Embryonic facial prominence (tissue), 1 donor: ENCODE data around the gene CCDC88C.

Experiments
- DNase-seq: peaks from one replicate; pipeline ENCODE4 v3.0.0-alpha.2; 2016; ENCODE audit errors: extremely low spot score

The CCDC88C gene

DNA sequence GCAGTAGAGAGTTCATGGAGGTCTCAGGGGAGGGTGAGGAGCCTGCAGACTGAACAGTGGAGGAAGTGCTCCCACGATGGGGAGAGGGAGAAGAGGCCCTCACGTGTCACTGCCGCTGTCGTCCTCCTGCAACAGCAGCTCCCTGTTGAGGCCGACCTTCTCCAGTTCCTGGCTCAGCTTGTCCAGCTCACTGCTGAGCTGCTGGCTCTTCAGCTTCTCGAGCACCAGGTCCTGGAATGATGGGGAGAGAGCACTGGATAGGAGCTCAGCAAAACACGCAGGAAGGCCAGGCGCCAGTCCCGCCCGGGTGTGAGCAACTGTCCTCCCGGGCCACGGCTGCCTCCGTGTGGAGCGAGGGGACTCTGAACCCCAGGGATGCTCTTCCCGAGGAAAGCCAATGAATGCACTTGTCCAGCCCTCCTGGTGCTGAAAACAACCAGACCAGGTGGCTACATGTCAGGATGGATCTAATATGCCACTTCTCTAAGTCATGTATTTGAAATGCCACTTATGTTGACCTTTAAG lies 107.8 kb downstream of the CCDC88C start:
- DNase-seq: no peak

DNA sequence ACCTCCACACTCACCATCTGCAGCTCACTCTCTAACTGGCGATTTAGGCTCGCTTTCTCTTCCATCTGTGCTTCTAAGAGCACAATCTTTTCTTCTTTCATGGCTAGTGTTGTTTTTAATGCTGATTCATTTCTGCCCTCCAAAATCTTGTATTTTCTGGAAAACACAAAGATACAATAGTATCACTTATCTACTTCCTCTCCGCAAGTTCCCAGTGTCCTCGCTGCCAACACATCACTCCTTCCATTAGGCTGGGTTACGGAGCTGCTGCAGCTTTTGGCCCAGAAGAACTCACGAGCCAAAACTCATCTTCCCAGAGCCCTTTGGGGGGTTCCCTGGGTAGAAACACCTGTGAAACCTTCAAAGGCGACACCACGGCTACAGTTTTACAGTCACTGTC lies 109.3 kb downstream of the CCDC88C start:
- no peak for DNase-seq

DNA sequence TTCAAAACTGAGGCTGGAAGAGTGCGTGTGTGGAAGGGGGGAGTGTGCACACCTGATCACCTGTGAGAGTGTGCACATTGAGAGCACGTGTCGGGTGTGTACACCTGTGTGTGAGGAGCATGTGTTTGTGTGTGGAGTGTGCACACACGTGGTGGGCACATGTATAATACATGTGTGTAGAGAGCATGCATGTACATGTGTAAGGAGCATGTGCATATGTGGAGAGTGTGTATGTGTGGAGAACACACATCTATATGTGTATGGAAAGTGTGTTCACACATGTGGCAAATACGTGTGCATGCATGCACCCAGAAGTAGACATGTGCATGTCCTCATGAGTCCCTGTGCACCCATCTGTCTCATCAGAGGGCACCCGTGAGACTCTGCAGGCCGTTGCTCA lies 110.0 kb downstream of the CCDC88C start:
- DNase-seq: no peak

DNA sequence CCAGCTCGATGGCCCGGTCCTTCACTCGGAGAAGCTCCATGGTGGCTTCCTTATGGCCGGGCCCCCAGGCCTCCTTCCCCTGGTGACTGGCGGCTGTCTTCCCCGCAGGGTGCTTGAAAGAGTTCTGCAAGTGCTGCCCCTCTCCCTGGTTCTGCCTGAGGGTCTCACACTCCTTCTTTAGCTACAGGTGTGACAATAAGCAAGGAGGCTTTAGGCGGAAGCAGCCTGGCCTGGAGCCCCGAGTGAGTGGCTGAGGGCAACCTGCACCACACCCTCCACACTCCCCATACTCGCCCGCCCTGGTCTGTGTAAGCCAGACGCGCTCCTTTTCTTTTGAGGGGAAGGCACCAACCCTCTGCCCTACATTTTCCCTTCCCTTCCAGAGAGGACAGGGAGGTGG lies 110.6 kb downstream of the CCDC88C start:
- DNase-seq: no peak

DNA sequence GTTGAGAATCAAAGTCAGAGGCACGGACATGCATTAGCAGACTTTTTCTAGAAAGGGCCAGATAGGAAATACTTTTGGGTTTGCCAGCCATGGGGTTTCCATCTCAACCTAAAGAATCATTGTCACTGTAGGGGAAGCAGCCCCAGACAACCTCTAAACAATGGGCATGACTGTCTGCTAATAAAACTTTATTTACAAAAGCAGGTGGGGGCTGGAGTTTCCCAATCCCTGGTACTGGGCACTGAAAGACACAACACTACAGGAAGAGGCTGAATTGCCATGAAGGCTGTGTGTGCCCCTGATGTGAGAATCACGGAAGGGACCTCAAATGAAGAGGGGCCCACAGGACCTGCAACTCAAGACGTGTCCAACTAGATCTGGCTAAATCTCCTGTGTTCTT lies 111.1 kb downstream of the CCDC88C start:
- no peak for DNase-seq

DNA sequence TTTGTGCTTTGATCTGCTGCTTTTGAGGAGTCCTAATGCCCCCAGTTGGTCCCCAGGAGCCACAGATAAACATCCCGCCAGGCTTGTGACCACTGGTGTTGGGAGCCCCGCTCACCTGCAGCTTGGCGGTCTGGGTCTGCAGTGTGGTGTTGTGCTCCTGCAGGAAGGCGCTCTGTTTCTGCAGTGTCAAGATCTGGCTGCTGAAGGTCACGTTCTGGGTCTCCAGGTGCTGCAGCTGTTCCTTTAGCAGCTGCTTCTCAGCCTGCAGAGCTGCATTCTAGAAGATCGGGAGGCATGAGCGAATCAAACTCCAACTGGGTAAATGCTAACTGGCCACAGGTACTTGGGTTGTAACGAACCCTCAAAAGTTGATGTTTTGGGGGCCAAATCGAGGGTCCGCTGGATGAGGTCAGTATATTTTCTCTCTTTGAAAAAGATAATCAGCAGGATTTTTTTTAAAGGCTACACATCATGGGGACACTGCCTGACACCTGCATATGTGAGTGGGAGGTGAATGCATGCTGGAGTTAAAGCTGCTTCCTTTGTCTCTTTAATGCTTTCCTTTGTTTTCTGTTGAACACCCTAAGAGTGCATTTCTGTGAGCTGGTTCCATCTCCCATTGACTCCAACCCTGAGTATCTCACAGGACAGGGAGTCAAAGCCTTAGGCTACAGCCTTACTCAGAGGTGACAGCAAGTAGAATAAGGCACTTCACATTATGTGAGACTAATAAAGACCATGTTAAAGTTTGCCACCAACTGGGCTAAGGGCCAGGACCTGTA lies 111.8 kb downstream of the CCDC88C start:
- no peak for DNase-seq

DNA sequence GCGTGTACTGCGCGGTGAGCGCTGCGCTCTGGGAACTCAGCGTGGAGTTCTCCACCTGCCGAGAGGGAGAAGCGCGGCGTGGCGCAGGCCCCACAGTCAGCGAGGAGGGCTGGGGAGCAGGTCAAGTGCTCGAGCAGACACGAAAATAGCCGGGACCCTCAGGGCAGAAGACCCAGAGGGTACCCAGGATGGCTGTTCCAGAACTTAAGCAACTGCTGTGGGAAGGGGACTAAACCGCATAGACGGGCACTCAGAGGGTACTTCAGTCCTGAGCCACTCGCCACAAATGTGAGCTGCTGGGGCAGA lies 113.7 kb downstream of the CCDC88C start:
- no peak for DNase-seq

DNA sequence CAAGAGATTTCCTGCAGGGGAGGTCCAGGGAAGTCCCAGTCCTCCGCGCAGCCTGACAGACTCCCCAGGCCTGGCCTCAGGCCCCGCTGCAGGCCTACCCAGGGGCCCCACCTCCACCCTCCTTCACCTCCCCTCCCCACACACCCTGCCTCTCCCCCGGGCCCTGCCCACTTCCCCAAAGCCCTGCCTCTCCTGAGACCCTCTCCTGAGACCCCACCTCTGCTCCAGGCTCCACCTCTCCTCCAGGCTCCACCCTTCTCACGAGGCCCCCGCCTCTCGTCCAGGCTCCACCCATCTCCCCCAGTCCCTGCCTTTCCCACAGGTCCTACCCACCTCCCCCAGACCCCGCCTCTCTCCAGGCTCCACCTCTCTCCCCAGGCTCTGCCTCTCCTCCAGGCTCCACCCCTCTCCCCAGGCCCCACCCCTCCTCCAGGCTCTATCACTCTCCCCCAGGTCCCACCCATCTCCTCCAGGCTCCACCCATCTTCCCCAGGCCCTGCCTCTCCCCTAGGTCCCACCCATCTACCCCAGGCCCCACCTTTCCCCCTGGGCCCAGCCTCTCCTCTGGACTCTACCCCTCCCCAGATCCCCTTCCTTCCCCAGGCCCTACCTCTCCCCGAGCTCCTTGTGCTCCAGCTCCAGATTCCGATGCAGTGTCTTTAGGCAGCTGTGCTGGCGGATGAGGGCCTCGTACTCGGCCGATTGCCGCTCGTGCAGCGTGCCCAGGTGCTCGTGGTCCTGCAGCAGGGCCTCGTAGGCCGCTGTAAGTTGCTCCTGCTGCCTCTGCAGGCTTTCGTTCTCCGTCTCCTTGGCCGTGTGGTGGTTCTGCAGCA lies 114.3 kb downstream of the CCDC88C start:
- no peak for DNase-seq

DNA sequence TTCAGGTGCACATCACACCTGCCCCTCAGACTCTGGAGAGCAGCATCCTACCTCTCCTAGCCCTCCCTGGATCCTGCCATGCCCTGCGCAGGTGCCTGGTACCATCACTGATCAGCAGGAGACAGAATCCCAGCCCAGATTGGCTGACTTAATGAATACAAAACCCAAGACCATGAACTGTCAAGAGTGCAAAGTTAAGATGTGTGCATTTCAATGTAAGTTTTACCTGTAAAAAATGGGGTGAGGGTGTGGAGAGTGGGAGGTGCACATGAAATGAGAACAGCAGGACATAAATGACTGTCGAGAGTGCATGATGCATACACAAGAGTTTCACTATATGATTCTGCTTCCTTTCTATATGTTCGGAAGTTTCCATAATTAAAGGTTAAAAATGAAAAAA lies 115.2 kb downstream of the CCDC88C start:
- DNase-seq: no peak

DNA sequence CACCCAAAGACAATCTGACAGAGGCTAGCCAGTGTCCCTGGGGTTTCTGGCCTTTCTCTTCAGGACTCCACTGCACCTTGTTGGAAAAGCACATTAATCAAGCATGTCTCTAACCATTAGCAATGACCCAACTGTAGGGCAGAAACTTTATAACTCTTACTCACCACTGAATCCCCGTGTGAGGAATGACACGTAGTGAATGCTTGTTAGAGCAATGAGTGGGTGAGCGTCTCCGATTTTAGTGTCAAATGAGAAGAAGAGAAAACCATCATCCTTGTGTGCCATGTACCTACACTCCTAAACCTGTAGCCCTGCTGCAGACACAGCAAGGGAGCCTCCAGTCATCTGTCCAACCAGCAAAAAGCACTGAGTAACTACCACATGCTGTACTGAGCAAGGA lies 116.7 kb downstream of the CCDC88C start:
- DNase-seq: no peak

DNA sequence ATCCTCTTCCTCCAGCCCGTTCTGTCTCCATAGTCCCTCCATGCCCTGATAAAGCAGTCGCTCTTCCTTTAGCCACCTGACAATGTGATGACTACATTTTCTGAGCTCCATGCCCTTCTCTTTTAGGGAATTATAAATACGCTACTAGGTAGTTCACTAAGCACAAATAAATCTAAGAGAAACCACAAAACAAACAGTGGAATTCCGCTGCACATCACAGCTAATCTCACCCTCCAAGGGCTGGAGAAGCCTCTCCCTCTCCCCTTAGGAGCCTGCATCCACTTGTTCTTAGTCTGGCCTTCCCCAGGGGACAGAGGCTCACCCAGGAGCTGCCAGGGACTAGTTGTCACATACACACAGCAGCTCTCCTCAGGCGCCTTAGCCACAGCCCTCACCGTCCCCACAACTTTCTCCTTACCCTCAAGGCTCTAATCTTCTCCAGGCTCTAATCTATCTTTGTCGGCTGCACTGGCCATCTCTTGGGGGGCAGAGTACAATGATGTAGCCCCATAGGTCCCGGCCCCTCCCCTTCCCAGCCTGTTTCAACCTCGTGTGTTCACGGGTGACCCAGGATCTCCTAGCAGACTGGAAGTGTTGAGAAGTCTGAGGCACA lies 117.2 kb downstream of the CCDC88C start:
- no peak for DNase-seq

DNA sequence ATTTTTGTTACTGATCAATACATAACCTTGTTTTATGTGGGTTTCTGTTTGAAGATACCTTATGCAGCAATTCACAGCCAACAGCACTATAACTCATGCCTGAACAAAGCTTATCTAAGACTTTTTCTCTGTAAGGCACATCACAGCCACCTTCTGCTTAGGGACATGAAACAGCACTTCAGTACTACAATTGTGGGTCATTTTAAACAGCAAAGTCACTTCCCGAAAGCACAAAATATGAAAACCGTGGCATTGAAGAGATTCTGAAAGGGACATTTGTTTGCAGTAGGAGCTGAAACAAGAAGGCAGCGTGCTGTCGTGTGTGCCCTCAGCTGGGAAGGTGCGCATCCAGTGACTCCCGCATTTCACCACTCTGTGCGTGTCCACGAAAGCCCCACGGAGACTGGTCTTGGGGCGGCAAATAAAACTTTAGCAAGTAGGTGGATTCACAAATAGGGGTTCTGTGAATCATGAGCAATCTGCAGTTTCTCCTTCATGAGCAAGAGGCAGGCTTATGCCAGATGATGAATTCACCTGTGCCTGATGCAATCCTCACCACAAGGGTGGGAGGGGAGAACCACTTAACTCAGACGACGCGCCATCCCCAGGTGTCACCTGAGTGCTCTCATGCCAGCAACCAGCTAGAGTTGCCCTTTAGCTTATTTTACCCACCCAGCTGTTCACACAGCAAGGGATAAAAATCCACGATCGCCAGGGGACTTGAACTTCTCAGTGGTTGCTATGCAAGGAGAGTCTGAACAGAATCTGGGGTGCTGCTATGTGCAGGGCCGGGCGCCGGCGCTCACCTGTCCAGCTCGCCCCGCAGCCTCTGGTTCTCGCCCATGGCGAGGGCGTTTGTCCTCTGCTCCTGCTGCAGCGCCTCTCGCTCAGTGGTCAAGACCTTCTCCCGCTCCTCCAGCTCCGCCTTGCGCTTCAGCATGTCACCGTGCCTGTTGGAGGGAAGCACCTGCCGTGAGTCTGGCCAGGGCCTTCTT lies 118.2 kb downstream of the CCDC88C start:
- DNase-seq: no peak

DNA sequence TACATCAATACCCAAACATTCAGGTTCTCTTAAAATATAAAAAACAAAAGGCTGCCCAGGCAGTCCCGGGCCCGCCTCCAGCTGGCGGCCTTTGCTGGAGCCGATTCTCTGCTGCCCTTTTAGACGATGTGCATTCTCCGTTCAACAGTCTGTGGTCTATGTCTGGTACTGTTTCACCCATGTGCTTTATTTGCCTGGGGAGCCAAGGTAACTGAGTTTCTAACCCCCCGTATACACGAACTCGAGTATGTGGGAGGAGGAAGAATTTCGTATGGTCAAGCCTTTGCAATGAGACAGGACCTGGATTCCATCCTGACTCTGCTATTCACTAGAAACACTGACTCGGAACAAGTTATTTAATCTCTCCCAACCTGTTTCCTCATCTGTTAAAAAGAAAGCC lies 119.0 kb downstream of the CCDC88C start:
- no peak for DNase-seq

DNA sequence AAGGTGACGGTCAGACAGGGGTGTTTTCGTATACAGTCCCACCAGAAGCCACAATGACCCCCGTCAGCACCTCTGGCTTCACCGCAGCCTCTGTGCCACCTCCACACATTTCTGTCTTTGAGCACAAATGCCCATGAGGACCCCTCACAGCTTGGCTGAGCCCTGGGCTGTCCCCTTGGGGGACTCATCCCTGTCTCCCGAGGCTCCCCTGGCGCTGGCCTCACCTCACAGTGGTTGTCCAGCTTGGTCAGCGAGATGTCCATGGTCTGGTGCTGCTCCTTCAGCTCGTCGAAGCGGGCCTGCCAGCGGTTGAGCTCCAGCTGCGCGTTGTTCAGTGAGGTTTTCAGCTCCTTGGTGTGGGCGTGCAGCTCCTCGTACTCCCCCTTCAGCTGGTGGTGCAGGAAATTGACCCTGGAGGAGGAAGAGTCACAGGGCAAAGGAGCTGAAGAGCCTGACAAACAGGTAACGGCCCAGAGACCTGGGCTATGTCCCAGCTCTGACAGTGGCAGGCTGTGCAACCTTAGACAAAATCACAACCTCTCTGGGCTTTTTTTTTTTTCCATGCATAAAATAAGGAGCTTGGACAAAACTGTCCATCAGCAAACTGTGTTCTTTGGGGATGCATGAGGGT lies 120.4 kb downstream of the CCDC88C start:
- no peak for DNase-seq

DNA sequence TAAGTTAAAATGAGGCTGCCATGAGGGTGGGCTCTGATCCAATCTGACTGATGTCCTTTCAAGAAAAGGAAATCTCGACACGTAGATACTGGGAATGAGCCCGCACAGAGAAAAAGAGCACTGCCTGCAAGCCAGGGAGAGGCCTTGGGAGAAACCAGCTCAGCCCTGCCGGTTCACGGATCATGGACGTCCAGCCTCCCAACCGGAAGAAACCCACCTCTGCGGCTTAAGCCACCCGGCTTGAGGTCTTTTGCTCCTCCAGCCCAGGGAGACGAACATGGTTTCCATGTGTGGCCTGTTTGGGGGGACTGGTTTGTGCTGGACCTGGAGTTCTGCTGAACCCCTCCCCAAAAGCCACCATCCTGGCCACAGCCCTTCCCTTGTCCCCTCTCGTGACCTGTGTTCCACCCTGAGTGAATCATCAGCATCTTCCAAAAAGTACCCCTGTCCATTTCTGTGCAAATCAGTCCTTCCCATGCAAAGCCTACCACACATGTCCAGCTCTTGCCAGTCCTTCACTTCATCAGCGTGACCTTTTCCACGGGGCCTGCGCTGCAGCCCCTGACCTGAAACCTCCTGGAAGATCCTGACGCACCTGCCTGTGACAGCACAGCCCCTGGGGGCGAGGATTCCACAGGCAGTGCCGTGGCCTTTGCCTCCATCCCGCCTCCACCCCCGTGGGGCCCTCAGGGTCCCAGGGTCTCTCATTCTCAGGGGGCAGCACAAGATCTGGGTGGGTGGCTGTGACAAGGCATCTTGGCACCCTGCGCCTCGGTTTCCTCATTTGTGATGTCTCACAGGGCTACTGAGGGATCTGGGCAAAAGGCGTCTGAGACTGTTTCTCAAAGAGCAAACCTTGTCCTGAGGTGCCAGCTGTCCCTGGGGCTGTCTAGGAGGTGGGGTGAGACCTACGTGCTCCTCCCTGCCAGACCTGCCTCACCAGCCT lies 121.5 kb downstream of the CCDC88C start:
- DNase-seq: no peak

DNA sequence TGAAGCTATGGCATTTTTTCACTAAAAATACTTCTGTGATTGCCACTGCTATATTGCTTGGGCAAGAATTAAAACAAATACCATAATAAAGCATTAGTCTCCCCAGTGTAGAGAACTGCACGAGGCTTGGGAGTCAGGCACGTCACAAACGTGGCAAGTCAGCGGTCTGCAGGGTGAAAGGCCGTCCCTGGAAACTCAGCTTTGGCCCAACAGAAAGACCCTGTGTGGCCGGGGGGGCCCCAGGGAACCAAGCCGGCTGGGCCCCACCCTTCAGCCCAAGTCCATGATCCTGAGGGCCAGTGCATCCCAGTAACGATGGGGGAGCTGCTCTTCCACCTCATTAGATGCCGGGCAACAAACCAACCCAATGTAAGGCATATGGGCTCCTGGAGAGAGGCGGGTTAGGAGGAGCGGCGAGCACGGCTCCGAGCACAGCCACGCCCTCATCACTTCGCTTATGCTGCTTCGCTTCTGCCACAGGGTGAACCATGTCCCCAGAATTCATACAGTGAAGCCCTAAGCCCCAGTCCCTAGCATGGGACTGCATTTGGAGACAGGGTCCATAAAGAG lies 122.3 kb downstream of the CCDC88C start:
- DNase-seq: no peak

DNA sequence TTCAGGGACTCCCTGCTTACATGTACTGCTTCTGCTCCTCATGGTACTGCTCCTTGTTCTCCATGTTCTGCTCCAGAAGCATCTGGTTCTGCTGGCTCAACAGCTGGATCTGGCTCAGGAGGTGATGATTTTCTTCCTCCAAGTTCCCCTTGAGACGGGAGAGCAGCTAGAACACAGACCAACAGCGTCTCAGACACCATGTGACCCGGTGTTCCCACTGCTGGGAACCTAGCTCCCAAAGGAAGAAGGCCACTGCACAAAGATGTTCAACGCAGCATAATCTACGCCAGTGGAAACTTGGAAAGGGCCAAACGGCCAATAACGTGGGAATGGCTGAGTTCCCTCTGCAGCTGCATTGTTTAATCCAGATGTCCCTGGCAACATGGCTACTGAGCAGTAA lies 123.5 kb downstream of the CCDC88C start:
- no peak for DNase-seq

DNA sequence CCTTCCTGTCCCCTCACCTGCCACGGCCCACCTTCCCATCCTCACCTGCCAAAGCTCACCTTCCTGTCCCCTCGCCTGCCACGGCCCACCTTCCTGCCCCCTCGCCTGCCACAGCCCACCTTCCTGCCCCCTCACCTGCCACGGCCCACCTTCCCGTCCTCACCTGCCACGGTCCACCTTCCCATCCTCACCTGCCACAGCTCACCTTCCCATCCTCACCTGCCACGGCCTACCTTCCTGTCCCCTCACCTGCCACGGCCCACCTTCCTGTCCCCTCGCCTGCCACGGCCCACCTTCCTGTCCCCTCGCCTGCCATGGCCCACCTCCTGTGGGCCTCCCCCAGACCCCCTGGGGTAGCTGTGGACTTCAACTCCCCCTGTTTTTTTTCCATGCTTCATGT lies 124.3 kb downstream of the CCDC88C start:
- DNase-seq: no peak

DNA sequence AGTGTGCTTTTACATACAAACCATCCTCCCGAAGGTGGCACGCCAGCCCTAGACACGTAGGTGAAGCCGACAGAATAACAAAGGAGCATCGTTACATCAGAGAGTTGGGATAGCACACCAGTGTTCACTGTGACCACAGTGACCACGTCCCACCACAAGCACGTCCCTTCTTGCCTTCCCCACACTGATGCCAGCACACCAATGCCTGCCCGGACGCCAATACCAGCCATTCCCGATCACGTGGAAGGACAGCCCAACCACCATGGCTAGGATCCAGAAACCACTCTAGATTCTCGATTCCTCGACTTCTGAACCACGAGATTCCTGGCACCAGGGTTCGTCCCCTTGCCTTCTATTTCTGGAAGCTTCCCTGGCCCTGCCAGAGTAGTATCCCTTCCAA lies 125.1 kb downstream of the CCDC88C start:
- no peak for DNase-seq
